HG03571 (cell line): ENCODE data around the gene DNAH17.

ENCODE experiments used
- ATAC-seq: cut with Tn5 transposase; IDR thresholded peaks from one replicate; pipeline ENCODE4 v1.9.1; 2021; ENCODE audit not compliant: unreplicated experiment

Gene DNAH17, protein sequence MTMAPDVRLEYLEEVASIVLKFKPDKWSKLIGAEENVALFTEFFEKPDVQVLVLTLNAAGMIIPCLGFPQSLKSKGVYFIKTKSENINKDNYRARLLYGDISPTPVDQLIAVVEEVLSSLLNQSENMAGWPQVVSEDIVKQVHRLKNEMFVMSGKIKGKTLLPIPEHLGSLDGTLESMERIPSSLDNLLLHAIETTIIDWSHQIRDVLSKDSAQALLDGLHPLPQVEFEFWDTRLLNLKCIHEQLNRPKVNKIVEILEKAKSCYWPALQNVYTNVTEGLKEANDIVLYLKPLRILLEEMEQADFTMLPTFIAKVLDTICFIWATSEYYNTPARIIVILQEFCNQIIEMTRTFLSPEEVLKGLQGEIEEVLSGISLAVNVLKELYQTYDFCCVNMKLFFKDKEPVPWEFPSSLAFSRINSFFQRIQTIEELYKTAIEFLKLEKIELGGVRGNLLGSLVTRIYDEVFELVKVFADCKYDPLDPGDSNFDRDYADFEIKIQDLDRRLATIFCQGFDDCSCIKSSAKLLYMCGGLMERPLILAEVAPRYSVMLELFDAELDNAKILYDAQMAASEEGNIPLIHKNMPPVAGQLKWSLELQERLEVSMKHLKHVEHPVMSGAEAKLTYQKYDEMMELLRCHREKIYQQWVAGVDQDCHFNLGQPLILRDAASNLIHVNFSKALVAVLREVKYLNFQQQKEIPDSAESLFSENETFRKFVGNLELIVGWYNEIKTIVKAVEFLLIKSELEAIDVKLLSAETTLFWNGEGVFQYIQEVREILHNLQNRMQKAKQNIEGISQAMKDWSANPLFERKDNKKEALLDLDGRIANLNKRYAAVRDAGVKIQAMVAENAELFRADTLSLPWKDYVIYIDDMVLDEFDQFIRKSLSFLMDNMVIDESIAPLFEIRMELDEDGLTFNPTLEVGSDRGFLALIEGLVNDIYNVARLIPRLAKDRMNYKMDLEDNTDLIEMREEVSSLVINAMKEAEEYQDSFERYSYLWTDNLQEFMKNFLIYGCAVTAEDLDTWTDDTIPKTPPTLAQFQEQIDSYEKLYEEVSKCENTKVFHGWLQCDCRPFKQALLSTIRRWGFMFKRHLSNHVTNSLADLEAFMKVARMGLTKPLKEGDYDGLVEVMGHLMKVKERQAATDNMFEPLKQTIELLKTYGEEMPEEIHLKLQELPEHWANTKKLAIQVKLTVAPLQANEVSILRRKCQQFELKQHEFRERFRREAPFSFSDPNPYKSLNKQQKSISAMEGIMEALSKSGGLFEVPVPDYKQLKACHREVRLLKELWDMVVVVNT (N-terminal part only)

DNA sequence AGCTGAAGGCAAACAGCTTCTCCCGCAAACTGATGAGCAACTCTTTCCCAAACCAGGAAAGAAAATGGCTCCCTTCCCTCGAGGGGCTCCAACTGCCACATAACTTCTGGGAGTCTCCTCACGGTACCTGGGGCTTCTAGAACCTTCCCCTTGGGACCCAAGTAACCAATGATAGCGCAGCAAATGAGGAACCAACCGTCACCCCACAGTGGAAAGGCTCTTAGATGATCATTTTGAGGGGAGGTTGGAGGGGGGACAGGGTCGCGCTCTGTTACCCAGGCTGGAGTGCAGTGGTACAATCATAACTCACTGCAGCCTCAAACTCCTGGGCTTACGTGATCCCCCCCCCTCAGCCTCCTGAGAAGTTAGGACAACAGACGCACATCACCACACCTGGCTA lies at the start of gene DNAH17:
Gene DNAH17, minus strand, starts transcription at position 101 of the 400 bp plus-strand sequence. CDS start 2,339 bp downstream, outside the sequence.
- no peak for ATAC-seq

GRCh38 chr17:78624324-78625151 lies 47.3 kb upstream of the DNAH17 start:
- ATAC-seq, result no peak

DNA sequence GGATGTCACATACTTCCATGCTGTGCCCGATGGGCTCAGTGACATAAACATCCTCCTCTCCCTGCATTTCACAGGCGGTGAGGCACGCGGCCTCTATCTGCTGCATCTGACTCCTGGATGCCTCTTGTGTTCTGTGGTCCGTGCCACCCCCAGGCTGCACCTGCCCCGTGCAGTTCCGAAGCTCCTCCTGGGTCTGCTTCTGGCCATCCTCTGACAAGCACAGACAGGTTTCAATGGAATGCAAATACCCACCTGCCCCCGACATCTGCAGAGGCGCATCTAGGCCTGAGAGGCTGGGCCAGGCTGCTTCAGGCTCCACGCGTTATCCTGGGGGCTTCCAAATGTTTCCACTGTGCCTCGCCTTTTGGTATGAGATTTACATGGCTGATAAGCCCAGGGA lies 46.3 kb upstream of the DNAH17 start:
- no peak for ATAC-seq

DNA sequence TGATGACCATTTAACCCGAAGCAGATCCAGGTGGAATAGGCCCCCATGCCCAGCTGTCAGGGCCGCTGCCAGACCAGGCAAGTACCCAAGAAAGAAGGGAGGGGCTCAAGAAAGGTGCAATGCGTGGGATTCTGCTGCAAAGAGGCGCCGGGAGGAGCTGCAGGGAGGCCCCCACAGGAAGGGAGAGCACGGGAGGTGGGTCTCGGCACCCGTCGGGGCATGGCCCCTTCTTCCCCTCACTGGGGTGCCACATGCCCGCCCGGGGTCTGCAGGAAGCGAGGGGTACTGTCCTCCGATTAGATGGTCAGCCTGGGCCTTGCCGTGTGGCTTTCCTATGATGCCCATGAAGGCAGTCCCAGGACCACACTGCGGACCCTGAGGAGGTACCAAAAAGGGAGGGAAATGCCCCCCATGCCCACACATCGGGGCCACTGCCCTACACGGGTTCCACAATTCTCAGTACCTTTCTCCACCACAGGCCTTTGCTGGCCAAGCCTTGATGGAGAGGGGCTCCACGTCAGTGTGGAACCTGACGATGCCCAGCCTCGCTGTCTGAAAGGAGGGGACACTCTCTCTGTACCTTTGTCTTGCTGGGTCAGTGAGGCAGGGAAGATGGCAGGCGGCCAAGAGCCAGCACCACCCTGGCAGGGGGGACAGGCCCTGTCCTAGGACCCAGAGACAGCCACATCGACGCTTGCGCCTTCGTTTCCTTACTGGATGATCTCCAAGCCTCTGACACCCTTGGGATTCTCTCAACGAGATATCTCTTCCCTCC lies 45.5 kb upstream of the DNAH17 start:
- no peak for ATAC-seq

DNA sequence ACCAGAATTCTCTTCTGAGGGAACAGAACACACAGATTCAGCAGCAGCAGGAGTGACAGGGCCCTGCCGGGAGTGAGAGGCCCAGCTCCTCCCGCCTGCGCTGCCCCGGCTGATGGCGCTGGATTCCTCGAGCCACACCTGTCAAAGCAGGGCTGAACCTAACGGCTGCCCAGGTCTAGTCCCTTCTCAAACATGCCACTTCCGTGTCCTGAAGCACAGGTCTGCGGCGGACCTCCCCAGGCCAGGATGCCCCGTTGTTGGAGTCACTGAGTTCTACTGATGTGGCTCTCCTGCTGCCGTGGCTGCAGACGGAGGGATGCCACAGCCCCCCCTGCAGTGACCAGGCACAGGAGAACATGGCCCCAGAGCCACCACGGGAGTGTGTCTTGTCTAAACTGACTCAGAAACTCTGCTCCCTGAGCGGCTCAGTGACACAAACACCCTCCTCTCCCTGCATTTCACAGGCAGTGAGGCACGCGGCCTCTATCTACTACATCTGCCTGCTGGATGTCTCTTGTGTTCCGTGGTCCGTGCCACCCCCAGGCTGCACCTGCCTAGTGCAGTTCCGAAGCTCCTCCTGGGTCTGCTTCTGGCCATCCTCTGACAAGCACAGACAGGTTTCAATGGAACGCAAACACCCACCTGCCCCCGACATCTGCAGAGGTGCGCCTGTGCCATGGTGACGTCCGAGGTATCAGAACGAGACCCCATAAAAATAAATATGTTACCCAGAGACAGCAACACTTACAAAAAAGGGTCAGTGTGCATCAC lies 44.7 kb upstream of the DNAH17 start:
- no peak for ATAC-seq

DNA sequence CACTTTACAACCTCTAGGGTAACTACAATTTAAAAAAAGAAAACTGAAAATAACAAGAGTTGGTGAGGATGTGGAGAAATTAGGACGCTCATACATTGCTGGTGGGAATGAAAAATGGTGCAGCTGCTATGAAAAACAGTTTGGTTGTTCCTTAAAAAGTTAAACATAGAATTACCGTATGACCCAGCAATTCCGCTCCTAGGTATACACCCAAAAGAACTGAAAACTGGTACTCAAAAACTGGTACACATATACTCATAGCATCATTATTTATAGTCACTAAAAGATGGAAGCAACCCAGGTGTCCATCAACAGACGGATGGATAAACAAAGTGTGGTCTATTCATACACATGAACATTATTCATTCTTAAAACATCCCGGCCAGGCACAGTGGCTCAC lies 42.9 kb upstream of the DNAH17 start:
- no peak for ATAC-seq

- ATAC-seq, result no peak
These were observed 42.1 kb upstream of the DNAH17 start for GRCh38 chr17:78619334-78619733.

- no peak for ATAC-seq
These were observed 41.3 kb upstream of the DNAH17 start for GRCh38 chr17:78618264-78619066.

GRCh38 chr17:78617511-78618061 lies 40.4 kb upstream of the DNAH17 start:
- ATAC-seq, result no peak

- ATAC-seq, result no peak
These were observed 39.8 kb upstream of the DNAH17 start for GRCh38 chr17:78616946-78617345.

DNA sequence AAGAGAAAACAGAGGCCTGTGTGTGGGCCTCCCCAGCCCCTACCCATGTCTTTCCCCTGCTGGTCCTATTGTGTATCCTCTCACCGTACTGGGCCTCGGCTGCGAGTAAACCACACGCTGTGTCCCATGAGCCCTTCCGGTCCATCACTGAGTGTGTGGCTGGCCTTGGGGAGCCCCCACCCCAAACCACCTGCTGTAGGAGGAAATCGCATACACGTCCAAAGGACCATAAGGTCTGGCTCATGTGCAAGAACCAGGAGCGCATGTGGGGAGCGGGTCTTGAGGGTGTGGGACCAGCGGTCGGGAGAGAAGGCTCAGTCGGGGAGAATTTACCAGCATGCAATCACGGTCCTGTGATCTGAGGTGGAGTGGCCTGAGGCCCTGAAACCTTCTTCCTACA lies 38.4 kb upstream of the DNAH17 start:
- ATAC-seq, result no peak

DNA sequence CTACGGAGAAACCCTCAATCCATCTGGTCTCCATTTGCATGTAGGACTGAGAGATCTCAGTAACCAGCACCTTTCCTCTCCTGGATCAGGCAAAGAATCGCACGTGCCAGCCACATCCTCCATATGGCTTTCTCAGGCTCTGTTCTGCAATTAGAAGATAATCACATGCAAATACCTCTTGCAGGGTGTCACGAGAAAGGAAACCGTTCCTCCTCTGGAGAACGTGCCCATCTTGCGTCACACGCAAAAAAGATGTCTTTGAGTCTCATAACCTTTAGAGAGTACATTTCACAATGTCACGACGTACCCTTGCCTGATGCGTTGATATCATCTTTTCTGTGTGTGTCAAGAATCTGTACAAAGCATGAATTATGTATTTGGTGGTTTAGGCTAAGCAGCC lies 36.2 kb upstream of the DNAH17 start:
- no peak for ATAC-seq

- ATAC-seq, result no peak
These were observed 34.4 kb upstream of the DNAH17 start for GRCh38 chr17:78611607-78612006.

GRCh38 chr17:78610951-78611511 lies 33.8 kb upstream of the DNAH17 start:
- ATAC-seq, result no peak

DNA sequence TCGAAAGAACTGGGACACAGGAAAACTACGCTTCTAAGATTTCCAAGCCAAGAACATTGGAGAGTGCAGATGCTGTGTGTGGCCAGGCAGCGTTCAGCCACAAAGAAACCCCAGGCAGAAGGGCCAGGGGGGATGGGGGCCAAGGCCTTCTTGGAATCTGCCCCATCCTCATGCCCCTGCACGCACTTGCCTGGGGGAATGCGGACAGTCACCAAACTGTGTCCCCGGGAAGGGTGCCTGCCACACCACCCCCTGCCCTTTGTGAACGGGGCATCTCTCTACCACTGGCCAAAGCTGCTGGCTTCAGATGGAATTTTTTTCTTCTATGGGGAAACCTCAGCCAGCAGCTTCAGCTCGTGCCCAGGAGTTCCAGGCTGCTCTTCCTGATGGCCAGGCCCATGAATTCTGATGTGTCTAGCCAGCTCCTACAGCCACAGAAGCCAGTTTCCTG lies 32.0 kb upstream of the DNAH17 start:
- ATAC-seq, result no peak

DNA sequence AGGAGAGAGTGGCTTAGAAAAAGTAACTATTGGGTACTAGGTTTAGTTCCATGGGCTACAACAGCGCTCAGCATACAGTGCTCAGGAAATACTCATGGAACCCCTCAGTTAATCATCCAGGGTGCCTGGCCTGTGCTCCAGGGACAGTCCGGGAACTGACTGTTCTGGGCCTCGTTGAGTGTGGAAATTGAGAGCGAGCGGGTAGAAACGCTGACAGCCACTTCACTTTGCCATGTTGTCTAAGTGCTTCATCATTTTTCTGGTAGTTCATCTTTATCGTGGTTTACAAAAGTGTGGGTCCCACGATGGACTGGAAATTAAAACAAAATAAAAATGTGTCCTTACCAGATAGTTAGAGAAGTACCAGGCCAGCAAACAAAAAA lies 31.6 kb upstream of the DNAH17 start:
- ATAC-seq, result no peak

- ATAC-seq, result no peak
These were observed 31.1 kb upstream of the DNAH17 start for GRCh38 chr17:78608122-78608803.
